ENCODE results near the gene VWA8. TPM values are rescaled to one million over a fixed set of nuclear protein-coding genes. Genes with fewer than 3 reads are reported as not detected.
A peak's percentile ranks its signal among the peaks of the same experiment; 100 is the strongest.

The VWA8 gene
- total RNA-seq, 1 donor from 2014 or later = 12.2 TPM

DNA sequence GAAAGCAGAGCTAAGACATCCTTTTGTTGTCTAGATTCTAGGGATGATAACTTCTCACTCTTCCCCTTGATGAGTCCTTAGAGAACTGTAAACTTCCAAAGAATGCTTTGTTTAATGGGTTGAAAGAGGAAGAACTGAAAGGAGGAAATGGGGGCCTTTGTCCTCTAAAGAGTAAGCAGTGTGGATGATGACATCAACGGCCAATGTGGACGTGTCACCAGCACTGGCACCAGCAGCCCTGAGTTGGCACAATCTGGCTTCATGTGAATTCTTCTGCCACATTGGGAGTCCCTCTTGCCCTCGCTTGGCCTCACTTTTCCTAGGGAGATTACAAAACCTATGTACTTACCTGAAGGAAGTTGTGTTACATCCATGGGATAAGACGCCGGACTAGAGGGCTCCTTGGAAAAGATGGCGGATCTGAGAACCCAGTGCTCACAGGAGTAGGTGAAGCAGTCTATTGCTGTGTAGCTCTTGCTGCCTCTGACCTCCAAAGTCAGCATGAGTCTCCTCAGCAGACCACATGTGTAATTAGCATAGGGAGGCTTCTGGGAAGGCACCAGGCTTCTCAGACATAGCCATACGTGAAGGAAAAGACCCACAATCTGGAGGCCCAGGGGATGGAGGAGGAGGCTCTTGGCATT is 440.8 kb downstream of the VWA8 start:
- no peak overlapping the region for H3K4me3 Mint-ChIP-seq (ENCODE audit: unreplicated experiment)
- no peaks in the 10 kb centered on the region for H3K4me1 Mint-ChIP-seq (ENCODE audit: low read depth)
- no peak for DNase-seq (ENCODE audit: low spot score)
- TF ChIP-seq, protein P1, sequence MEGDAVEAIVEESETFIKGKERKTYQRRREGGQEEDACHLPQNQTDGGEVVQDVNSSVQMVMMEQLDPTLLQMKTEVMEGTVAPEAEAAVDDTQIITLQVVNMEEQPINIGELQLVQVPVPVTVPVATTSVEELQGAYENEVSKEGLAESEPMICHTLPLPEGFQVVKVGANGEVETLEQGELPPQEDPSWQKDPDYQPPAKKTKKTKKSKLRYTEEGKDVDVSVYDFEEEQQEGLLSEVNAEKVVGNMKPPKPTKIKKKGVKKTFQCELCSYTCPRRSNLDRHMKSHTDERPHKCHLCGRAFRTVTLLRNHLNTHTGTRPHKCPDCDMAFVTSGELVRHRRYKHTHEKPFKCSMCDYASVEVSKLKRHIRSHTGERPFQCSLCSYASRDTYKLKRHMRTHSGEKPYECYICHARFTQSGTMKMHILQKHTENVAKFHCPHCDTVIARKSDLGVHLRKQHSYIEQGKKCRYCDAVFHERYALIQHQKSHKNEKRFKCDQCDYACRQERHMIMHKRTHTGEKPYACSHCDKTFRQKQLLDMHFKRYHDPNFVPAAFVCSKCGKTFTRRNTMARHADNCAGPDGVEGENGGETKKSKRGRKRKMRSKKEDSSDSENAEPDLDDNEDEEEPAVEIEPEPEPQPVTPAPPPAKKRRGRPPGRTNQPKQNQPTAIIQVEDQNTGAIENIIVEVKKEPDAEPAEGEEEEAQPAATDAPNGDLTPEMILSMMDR (IDR thresholded peaks at IDR 0.05) = no peak
- peak overlapping the region; percentile 49 for H3K27ac Mint-ChIP-seq (ENCODE audit: unreplicated experiment)
- H3K9me3 Mint-ChIP-seq (ENCODE audit: low read depth) = no peaks in the 10 kb centered on the region
- no peaks in the 10 kb centered on the region for H3K36me3 Mint-ChIP-seq (ENCODE audit: low read depth)
- peaks cover under 1% of the 10 kb centered on the region for H3K27me3 Mint-ChIP-seq (ENCODE audit: low read depth)

Small RNA genes lying within 50 kb of the gene (microRNA-seq; reads per million reads assigned to microRNA genes)
- gene MIR5006 (ENCODE audit: borderline number of aligned reads) = not detected

Other genes starting within 250 kb of the VWA8 start
- 10.9 to 14.7 TPM (median 14.0 TPM) in 3 replicates for gene DGKH, start 87.5 kb upstream of the VWA8 start, total RNA-seq